GM12878 (cell line): ENCODE measurements around the gene SLC25A42. TPM values are rescaled to one million over a fixed set of nuclear protein-coding genes. Genes with fewer than 3 reads are reported as not detected.
A peak's percentile ranks its signal among the peaks of the same experiment; 100 is the strongest.

Experiments
- BHLHE40 ChIP-seq, 2 experiments: fragments of 450-650 bp in 1 of 2; IDR thresholded peaks; 2 replicates each; pipeline ENCODE4 v1.6.1; 2011 to 2017; ENCODE audit warnings: low read depth in 2 of 2, borderline replicate concordance in 1 of 2, improper control_type of control experiment in 1 of 2, low read length in 1 of 2, mild to moderate bottlenecking in 1 of 2
- CBX5 ChIP-seq: sonication (generic); IDR thresholded peaks from 2 replicates; pipeline ENCODE4 v1.6.1; 2016; ENCODE audit warnings: low read depth, moderate library complexity, mild to moderate bottlenecking, inconsistent platforms
- CHD2 ChIP-seq: IDR thresholded peaks from 2 replicates; pipeline ENCODE4 v1.6.1; 2011; ENCODE audit warnings: low read depth, low read length, improper control_type of control experiment, borderline replicate concordance
- DPF2 ChIP-seq: fragments of 450-650 bp; IDR thresholded peaks from 2 replicates; pipeline ENCODE4 v1.6.1; 2017; ENCODE audit warnings: mild to moderate bottlenecking
- FOXK2 ChIP-seq: fragments of 450-650 bp; IDR thresholded peaks from 2 replicates; pipeline ENCODE4 v1.6.1; 2017; ENCODE audit warnings: mild to moderate bottlenecking, moderate library complexity
- MTA3 ChIP-seq: IDR thresholded peaks from 2 replicates; pipeline ENCODE4 v1.6.1; 2012; ENCODE audit warnings: low read length, inconsistent platforms, borderline replicate concordance
- MYC ChIP-seq: IDR thresholded peaks from 2 replicates; pipeline ENCODE4 v1.6.1; 2011; ENCODE audit warnings: mild to moderate bottlenecking, low read length, moderate library complexity, inconsistent platforms; ENCODE audit not compliant: insufficient read depth, insufficient replicate concordance, insufficient read length, severe bottlenecking
- NBN ChIP-seq: fragments of 450-650 bp; IDR thresholded peaks from 2 replicates; pipeline ENCODE4 v1.6.1; 2016
- NRF1 ChIP-seq: conservative IDR thresholded peaks from 2 replicates; pipeline ENCODE4 v1.6.1; 2011; ENCODE audit warnings: mild to moderate bottlenecking, low read depth, low read length, improper control_type of control experiment
- PAX8 ChIP-seq: fragments of 450-650 bp; IDR thresholded peaks from 2 replicates; pipeline ENCODE4 v1.6.1; 2017; ENCODE audit warnings: mild to moderate bottlenecking, moderate library complexity
- SMAD1 ChIP-seq: fragments of 450-650 bp; IDR thresholded peaks from 2 replicates; pipeline ENCODE4 v1.6.1; 2018; ENCODE audit warnings: mild to moderate bottlenecking, low read depth; ENCODE audit not compliant: partially characterized antibody
- SREBF2 ChIP-seq: IDR thresholded peaks from 2 replicates; pipeline ENCODE4 v1.6.1; 2012; ENCODE audit warnings: mild to moderate bottlenecking, low read length
- STAT3 ChIP-seq: IDR thresholded peaks from 2 replicates; pipeline ENCODE4 v1.6.1; 2011; ENCODE audit warnings: low read depth, low read length, improper control_type of control experiment
- YBX1 ChIP-seq: fragments of 450-650 bp; IDR thresholded peaks from 2 replicates; pipeline ENCODE4 v1.6.1; 2016; ENCODE audit warnings: antibody characterized with exemption
- ZNF274 ChIP-seq: IDR thresholded peaks from one replicate; pipeline ENCODE4 v1.8.0; 2011; ENCODE audit not compliant: insufficient read length, insufficient read depth
- ZNF622 ChIP-seq: fragments of 450-650 bp; IDR thresholded peaks from 2 replicates; pipeline ENCODE4 v1.6.1; 2017; ENCODE audit warnings: mild to moderate bottlenecking, inconsistent platforms
- ZZZ3 ChIP-seq: IDR thresholded peaks from 2 replicates; pipeline ENCODE4 v1.6.1; 2011; ENCODE audit warnings: low read depth; ENCODE audit not compliant: control insufficient read depth, insufficient read length
- polyA plus RNA-seq, 11 experiments: library from polyadenylated mRNA; depleted of rRNA in 4 of 11; unstranded in 6 of 11; stranded (reverse) in 5 of 11; fragments of >200 nt; fragmentation: Nextera tagmentation in 4 of 11; fragmentation: Illumina TruSeq in 1 of 11; extraction: Ambion mirVana in 4 of 11; extraction: Trizol in 1 of 11; gene quantifications; 1 replicate in 1 of 11; 2 replicates in 10 of 11; pipeline versions ENCODE4 v1.2.1 to v1.2.3, GENCODE V29; 2011 to 2016; ENCODE audit warnings: inconsistent platforms in 2 of 11, missing spikeins in 2 of 11, low read depth in 1 of 11
- total RNA-seq, 4 experiments: library from RNA; depleted of rRNA in 3 of 4; stranded (reverse); fragments of >200 nt in 3 of 4; fragmentation: Illumina TruSeq in 1 of 4; extraction: Trizol in 1 of 4; gene quantifications; 2 replicates each; pipeline versions ENCODE4 v1.2.1 to v1.2.3, GENCODE V29; 2013 to 2021
- TF ChIP-seq, protein P1 (sequence below): fragments of 450-650 bp; formaldehyde crosslinking; IDR thresholded peaks from 2 replicates; pipeline ENCODE4 v1.4.0; 2020; ENCODE audit warnings: mild to moderate bottlenecking, moderate library complexity
- TF ChIP-seq, protein P2 (sequence below): fragments of 450-650 bp; IDR thresholded peaks from 2 replicates; pipeline ENCODE4 v1.6.1; 2017; ENCODE audit warnings: low read depth, mild to moderate bottlenecking, moderate library complexity
- TF ChIP-seq, protein P3 (sequence below): IDR thresholded peaks from 2 replicates; pipeline ENCODE4 v1.6.1; 2011; ENCODE audit warnings: borderline replicate concordance, low read depth, mild to moderate bottlenecking, moderate library complexity, mixed read lengths, low read length; ENCODE audit not compliant: insufficient read depth; ENCODE audit errors: extremely low read length
- TF ChIP-seq, protein P4 (sequence below): IDR thresholded peaks from 2 replicates; pipeline ENCODE4 v1.6.1; 2012; ENCODE audit warnings: low read length, inconsistent platforms

SLC25A42 gene
- total and polyA plus RNA-seq, 10 of the 15 experiments (the other 5 are each of a cell fraction or from before 2014, with no cell fraction given), result 0.24 to 19.2 (median 9.6) TPM

GRCh38 chr19:19138109-19138981 is 74.6 kb downstream of the SLC25A42 start, which contains the start of gene TMEM161A (continued):
- TF ChIP-seq, protein P1, sequence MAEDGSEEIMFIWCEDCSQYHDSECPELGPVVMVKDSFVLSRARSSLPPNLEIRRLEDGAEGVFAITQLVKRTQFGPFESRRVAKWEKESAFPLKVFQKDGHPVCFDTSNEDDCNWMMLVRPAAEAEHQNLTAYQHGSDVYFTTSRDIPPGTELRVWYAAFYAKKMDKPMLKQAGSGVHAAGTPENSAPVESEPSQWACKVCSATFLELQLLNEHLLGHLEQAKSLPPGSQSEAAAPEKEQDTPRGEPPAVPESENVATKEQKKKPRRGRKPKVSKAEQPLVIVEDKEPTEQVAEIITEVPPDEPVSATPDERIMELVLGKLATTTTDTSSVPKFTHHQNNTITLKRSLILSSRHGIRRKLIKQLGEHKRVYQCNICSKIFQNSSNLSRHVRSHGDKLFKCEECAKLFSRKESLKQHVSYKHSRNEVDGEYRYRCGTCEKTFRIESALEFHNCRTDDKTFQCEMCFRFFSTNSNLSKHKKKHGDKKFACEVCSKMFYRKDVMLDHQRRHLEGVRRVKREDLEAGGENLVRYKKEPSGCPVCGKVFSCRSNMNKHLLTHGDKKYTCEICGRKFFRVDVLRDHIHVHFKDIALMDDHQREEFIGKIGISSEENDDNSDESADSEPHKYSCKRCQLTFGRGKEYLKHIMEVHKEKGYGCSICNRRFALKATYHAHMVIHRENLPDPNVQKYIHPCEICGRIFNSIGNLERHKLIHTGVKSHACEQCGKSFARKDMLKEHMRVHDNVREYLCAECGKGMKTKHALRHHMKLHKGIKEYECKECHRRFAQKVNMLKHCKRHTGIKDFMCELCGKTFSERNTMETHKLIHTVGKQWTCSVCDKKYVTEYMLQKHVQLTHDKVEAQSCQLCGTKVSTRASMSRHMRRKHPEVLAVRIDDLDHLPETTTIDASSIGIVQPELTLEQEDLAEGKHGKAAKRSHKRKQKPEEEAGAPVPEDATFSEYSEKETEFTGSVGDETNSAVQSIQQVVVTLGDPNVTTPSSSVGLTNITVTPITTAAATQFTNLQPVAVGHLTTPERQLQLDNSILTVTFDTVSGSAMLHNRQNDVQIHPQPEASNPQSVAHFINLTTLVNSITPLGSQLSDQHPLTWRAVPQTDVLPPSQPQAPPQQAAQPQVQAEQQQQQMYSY (CRISPR knock-in tag), result no peak
- TF ChIP-seq NRF1 (no peak), DPF2 (peak; percentile 91), CBX5 (no peak), YBX1 (no peak), MYC (no peak), FOXK2 (no peak), ZNF622 (no peak), SMAD1 (peak; percentile 47), NBN (peak; percentile 70; the same call in 1 of the 2 replicates), BHLHE40 (IDR thresholded peaks at IDR 0.05; ENCODE audit: borderline replicate concordance in 1 of 2, low read depth in 2 of 2, low read length in 1 of 2) (peak; percentile 78 to 90), PAX8 (no peak), ZZZ3 (no peak), MTA3 (no peak), ZNF274 (no peak), SREBF2 (no peak), CHD2 (peak; percentile 95), STAT3 (no peak)
- TF ChIP-seq, protein P2, sequence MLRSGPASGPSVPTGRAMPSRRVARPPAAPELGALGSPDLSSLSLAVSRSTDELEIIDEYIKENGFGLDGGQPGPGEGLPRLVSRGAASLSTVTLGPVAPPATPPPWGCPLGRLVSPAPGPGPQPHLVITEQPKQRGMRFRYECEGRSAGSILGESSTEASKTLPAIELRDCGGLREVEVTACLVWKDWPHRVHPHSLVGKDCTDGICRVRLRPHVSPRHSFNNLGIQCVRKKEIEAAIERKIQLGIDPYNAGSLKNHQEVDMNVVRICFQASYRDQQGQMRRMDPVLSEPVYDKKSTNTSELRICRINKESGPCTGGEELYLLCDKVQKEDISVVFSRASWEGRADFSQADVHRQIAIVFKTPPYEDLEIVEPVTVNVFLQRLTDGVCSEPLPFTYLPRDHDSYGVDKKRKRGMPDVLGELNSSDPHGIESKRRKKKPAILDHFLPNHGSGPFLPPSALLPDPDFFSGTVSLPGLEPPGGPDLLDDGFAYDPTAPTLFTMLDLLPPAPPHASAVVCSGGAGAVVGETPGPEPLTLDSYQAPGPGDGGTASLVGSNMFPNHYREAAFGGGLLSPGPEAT, result no peak
- TF ChIP-seq, protein P3, sequence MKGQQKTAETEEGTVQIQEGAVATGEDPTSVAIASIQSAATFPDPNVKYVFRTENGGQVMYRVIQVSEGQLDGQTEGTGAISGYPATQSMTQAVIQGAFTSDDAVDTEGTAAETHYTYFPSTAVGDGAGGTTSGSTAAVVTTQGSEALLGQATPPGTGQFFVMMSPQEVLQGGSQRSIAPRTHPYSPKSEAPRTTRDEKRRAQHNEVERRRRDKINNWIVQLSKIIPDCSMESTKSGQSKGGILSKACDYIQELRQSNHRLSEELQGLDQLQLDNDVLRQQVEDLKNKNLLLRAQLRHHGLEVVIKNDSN, result no peak
- TF ChIP-seq, protein P4, sequence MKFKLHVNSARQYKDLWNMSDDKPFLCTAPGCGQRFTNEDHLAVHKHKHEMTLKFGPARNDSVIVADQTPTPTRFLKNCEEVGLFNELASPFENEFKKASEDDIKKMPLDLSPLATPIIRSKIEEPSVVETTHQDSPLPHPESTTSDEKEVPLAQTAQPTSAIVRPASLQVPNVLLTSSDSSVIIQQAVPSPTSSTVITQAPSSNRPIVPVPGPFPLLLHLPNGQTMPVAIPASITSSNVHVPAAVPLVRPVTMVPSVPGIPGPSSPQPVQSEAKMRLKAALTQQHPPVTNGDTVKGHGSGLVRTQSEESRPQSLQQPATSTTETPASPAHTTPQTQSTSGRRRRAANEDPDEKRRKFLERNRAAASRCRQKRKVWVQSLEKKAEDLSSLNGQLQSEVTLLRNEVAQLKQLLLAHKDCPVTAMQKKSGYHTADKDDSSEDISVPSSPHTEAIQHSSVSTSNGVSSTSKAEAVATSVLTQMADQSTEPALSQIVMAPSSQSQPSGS, result no peak
